Measurements from ENCODE around the gene CCDC34.

DNA sequence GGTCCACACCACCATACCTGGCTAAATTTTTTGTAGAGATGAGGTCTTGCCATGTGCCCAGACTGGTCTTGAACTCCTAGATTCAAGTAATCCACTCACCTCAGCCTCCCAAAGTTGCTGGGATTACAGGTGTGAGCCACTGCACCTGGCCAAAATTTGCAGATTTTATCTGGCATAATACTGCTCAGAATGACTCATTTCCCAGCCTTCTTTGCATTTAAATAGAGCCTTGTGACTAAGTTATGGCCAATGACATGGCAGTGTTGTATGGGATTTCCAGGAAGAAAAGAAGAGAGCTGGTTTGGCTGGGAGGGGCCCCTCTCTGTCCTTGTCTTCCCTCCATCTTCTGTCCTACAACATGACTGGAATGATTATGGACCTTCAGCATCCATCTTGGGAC lies 55.8 kb downstream of the CCDC34 start:
- TF ChIP-seq, protein P1, sequence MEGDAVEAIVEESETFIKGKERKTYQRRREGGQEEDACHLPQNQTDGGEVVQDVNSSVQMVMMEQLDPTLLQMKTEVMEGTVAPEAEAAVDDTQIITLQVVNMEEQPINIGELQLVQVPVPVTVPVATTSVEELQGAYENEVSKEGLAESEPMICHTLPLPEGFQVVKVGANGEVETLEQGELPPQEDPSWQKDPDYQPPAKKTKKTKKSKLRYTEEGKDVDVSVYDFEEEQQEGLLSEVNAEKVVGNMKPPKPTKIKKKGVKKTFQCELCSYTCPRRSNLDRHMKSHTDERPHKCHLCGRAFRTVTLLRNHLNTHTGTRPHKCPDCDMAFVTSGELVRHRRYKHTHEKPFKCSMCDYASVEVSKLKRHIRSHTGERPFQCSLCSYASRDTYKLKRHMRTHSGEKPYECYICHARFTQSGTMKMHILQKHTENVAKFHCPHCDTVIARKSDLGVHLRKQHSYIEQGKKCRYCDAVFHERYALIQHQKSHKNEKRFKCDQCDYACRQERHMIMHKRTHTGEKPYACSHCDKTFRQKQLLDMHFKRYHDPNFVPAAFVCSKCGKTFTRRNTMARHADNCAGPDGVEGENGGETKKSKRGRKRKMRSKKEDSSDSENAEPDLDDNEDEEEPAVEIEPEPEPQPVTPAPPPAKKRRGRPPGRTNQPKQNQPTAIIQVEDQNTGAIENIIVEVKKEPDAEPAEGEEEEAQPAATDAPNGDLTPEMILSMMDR (IDR thresholded peaks at IDR 0.05) = no peak
- TF ChIP-seq POLR2AphosphoS5 (IDR thresholded peaks at IDR 0.05) = no peak
- no peak for TF ChIP-seq POLR2A (IDR thresholded peaks at IDR 0.05)

Measured in stomach (tissue), 4 donors.